HG03571 (cell line): ENCODE results near the gene MARCKS.
"Not testable (repeated sequence)": the region's sequence is repeated elsewhere in the genome, so short reads cannot be mapped to it uniquely, and the experiment has no call there.

Experiments used
- ATAC-seq: cut with Tn5 transposase; IDR thresholded peaks from one replicate; pipeline ENCODE4 v1.9.1; 2021; ENCODE audit not compliant: unreplicated experiment

MARCKS gene

GRCh38 chr6:113882336-113883022 is 25.3 kb downstream of the MARCKS start:
- no peak for ATAC-seq

GRCh38 chr6:113884011-113884410 is 26.9 kb downstream of the MARCKS start:
- ATAC-seq, result no peak

GRCh38 chr6:113886512-113886911 is 29.4 kb downstream of the MARCKS start:
- ATAC-seq, result no peak

GRCh38 chr6:113888493-113888892 is 31.3 kb downstream of the MARCKS start:
- ATAC-seq, result no peak

GRCh38 chr6:113888956-113889630 is 31.9 kb downstream of the MARCKS start:
- ATAC-seq, result no peak

GRCh38 chr6:113893451-113893850 is 36.3 kb downstream of the MARCKS start:
- ATAC-seq, result no peak

- no peak for ATAC-seq
Observed at GRCh38 chr6:113893866-113894265, 36.7 kb downstream of the MARCKS start.

GRCh38 chr6:113894712-113895674 is 37.8 kb downstream of the MARCKS start:
- ATAC-seq, result no peak

- ATAC-seq, result no peak
Observed at GRCh38 chr6:113901482-113901881, 44.3 kb downstream of the MARCKS start.

GRCh38 chr6:113903666-113904330 is 46.7 kb downstream of the MARCKS start:
- ATAC-seq, result no peak

GRCh38 chr6:113907102-113907815 is 50.1 kb downstream of the MARCKS start:
- ATAC-seq, result no peak

- ATAC-seq, result no peak
Observed at GRCh38 chr6:113908801-113909200, 51.7 kb downstream of the MARCKS start.

- ATAC-seq, result no peak
Observed at GRCh38 chr6:113909224-113909856, 52.2 kb downstream of the MARCKS start.

- not testable (repeated sequence) for ATAC-seq
Observed at GRCh38 chr6:113910285-113910684, 53.1 kb downstream of the MARCKS start.
